ENCODE measurements around the gene OSBPL6.

- TF ChIP-seq CTCF (IDR thresholded peaks at IDR 0.05), result no peak
- no peak for TF ChIP-seq POLR2A (IDR thresholded peaks at IDR 0.05)
Observed at GRCh38 chr2:178395941-178396570, 201.7 kb downstream of the OSBPL6 start.

Measured in heart left ventricle (tissue), 13 donors.